ENCODE measurements around the gene CDV3. TPM values are rescaled to one million over a fixed set of nuclear protein-coding genes. Genes with fewer than 3 reads are reported as not detected.
A peak's percentile ranks its signal among the peaks of the same experiment; 100 is the strongest.
"Not testable (repeated sequence)": the region's sequence is repeated elsewhere in the genome, so short reads cannot be mapped to it uniquely, and the experiment has no call there.

Gene CDV3
- 100 to 1,000 TPM; 108 to 122 TPM for total RNA-seq

- DNase-seq (ENCODE audit: low spot score) = peak; percentile 57
- H3K27ac ChIP-seq = peak within 1 kb of the TSS; percentile 92 to 97
- peaks cover 35% of the 10 kb centered on the region for H3K36me3 ChIP-seq
- H3K4me3 ChIP-seq = peak within 1 kb of the TSS; percentile 51 to 75
- no peaks in the 10 kb centered on the region for H3K27me3 ChIP-seq
- H3K4me1 ChIP-seq = peaks cover 0 to 59% of the 10 kb centered on the region in 2 donors
- no peaks in the 10 kb centered on the region for H3K9me3 ChIP-seq
- TF ChIP-seq CTCF (IDR thresholded peaks at IDR 0.05) = no peak
Measured at GRCh38 chr3:133573629-133574194, at the start of gene CDV3. Gene CDV3, plus strand, starts transcription at chr3:133573686. Its CDS starts 359 bp downstream, at chr3:133574045.

- H3K27me3 ChIP-seq; H3K4me1 ChIP-seq; H3K27ac ChIP-seq; H3K9me3 ChIP-seq; DNase-seq (ENCODE audit: low spot score); H3K4me3 ChIP-seq; H3K36me3 ChIP-seq: not testable (repeated sequence)
Measured at GRCh38 chr3:133523758-133524157, 49.7 kb upstream of the CDV3 start.

GRCh38 chr3:133525435-133525834 lies 48.1 kb upstream of the CDV3 start:
- Histone ChIP-seq H3K4me3 (no peak overlapping the region), H3K4me1 (no peaks in the 10 kb centered on the region), H3K27ac (no peak overlapping the region), H3K27me3 (no peaks in the 10 kb centered on the region), H3K36me3 (no peaks in the 10 kb centered on the region), H3K9me3 (no peaks in the 10 kb centered on the region)
- no peak for DNase-seq (ENCODE audit: low spot score)
- no peak for TF ChIP-seq CTCF (IDR thresholded peaks at IDR 0.05)

GRCh38 chr3:133527081-133527715 lies 46.3 kb upstream of the CDV3 start:
- Histone ChIP-seq H3K27me3 (no peaks in the 10 kb centered on the region), H3K27ac (no peak overlapping the region), H3K4me3 (no peak overlapping the region), H3K9me3 (no peaks in the 10 kb centered on the region), H3K4me1 (no peaks in the 10 kb centered on the region), H3K36me3 (no peaks in the 10 kb centered on the region)
- DNase-seq (ENCODE audit: low spot score) = no peak
- TF ChIP-seq CTCF (IDR thresholded peaks at IDR 0.05) = no peak

- H3K4me3 ChIP-seq = no peak overlapping the region
- H3K27me3 ChIP-seq = no peaks in the 10 kb centered on the region
- no peak overlapping the region for H3K27ac ChIP-seq
- no peak for TF ChIP-seq CTCF (IDR thresholded peaks at IDR 0.05)
- H3K4me1 ChIP-seq = no peaks in the 10 kb centered on the region
- no peaks in the 10 kb centered on the region for H3K9me3 ChIP-seq
- no peak for DNase-seq (ENCODE audit: low spot score)
- no peaks in the 10 kb centered on the region for H3K36me3 ChIP-seq
Measured at GRCh38 chr3:133529809-133530208, 43.7 kb upstream of the CDV3 start.

- Histone ChIP-seq H3K4me3 (no peak overlapping the region), H3K36me3 (no peaks in the 10 kb centered on the region), H3K4me1 (peaks cover 0 to 13% of the 10 kb centered on the region in 2 donors), H3K9me3 (no peaks in the 10 kb centered on the region), H3K27ac (no peak overlapping the region), H3K27me3 (no peaks in the 10 kb centered on the region)
- no peak for DNase-seq (ENCODE audit: low spot score)
- TF ChIP-seq CTCF (IDR thresholded peaks at IDR 0.05) = no peak
Measured at GRCh38 chr3:133531981-133532380, 41.5 kb upstream of the CDV3 start.
